Suprapubic skin (tissue), 4 donors: Measurements from ENCODE around the gene ZNF536. TPM values are rescaled to one million over a fixed set of nuclear protein-coding genes. Genes with fewer than 3 reads are reported as not detected.

ENCODE experiments used
- DNase-seq, 2 donors: peaks; one replicate each; pipeline ENCODE4 v3.0.0-alpha.2; 2019; ENCODE audit warnings: low spot score in 2 of 2
- H3K27ac ChIP-seq: fragments of 200-600 bp; sonication (generic); one replicate; pipeline ENCODE4 v1.5.1; 2019
- H3K27me3 ChIP-seq: fragments of 200-600 bp; sonication (generic); one replicate; pipeline ENCODE4 v1.5.1; 2019
- H3K36me3 ChIP-seq: fragments of 200-600 bp; sonication (generic); one replicate; pipeline ENCODE4 v1.5.1; 2019
- H3K4me1 ChIP-seq: fragments of 200-600 bp; sonication (generic); one replicate; pipeline ENCODE4 v1.5.1; 2019
- H3K4me3 ChIP-seq: fragments of 200-600 bp; sonication (generic); one replicate; pipeline ENCODE4 v1.5.1; 2019; ENCODE audit warnings: mild to moderate bottlenecking
- H3K9me3 ChIP-seq: fragments of 200-600 bp; sonication (generic); one replicate; pipeline ENCODE4 v1.5.1; 2019
- EP300 ChIP-seq: sonication (generic); formaldehyde crosslinking; IDR thresholded peaks from one replicate; pipeline ENCODE4 v1.6.1; 2017; ENCODE audit warnings: antibody characterized with exemption
- POLR2A ChIP-seq, 2 donors: fragments of 450-650 bp; IDR thresholded peaks; one replicate each; pipeline ENCODE4 v1.6.1; 2017; ENCODE audit warnings: antibody characterized with exemption in 2 of 2, mild to moderate bottlenecking in 2 of 2, moderate library complexity in 2 of 2
- POLR2AphosphoS5 ChIP-seq, 3 donors: sonication (generic); formaldehyde crosslinking; IDR thresholded peaks; one replicate each; pipeline ENCODE4 v1.6.1; 2017; ENCODE audit warnings: antibody characterized with exemption in 3 of 3
- WGBS: methylation state at CpG from one replicate; pipeline ENCODE4 v1.1.5; 2018; 5-methylcytosine and 5-hydroxymethylcytosine counted together
- total RNA-seq, 4 donors: library from RNA; depleted of rRNA; stranded (reverse); fragments of >200 nt; gene quantifications; one replicate each; pipeline ENCODE4 v1.1.0, GENCODE V29; 2016
- TF ChIP-seq, protein P1 (sequence below), 2 donors: fragments of 200-600 bp in 1 of 2; fragments of 450-650 bp in 1 of 2; sonication (generic) in 1 of 2; IDR thresholded peaks; one replicate each; pipeline ENCODE4 v1.5.1; 2016 to 2019; ENCODE audit warnings: antibody characterized with exemption in 2 of 2, mild to moderate bottlenecking in 1 of 2, moderate library complexity in 1 of 2

ZNF536 gene
- total RNA-seq, 4 donors from 2014 or later, result 0.10 to 1.5 (median 0.51) TPM

DNA sequence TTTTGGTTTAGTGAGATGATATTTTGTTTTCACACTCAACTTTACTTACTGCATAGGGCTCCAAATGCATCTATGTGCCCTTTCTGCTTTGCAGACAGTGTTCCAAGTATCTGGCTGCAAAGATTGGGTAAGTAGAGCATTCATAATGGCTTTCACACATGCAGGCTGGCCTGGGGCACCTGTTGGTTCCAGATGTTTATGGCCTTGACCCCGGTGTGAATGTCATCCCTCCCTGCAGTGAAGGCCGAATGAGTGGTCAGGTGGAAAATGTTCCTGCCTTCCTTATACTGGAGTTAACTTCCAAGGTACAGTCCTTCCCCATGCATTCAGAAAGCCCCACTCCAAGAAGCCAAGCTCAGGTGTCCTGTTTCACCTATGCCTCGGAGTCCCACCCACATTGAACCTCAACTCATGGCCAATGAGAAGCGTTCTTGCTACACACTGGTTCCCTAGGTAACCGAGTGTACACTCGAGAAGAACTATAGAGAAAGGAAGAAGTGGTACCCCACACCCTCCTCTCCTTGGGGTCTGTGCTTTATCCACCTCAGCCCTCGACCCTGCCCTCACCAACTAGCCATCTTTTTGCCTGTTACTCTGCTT is 23.0 kb upstream of the ZNF536 start:
- 57% methylated on average over 7 of the region's 7 CpGs for WGBS
- DNase-seq, result no peak

DNA sequence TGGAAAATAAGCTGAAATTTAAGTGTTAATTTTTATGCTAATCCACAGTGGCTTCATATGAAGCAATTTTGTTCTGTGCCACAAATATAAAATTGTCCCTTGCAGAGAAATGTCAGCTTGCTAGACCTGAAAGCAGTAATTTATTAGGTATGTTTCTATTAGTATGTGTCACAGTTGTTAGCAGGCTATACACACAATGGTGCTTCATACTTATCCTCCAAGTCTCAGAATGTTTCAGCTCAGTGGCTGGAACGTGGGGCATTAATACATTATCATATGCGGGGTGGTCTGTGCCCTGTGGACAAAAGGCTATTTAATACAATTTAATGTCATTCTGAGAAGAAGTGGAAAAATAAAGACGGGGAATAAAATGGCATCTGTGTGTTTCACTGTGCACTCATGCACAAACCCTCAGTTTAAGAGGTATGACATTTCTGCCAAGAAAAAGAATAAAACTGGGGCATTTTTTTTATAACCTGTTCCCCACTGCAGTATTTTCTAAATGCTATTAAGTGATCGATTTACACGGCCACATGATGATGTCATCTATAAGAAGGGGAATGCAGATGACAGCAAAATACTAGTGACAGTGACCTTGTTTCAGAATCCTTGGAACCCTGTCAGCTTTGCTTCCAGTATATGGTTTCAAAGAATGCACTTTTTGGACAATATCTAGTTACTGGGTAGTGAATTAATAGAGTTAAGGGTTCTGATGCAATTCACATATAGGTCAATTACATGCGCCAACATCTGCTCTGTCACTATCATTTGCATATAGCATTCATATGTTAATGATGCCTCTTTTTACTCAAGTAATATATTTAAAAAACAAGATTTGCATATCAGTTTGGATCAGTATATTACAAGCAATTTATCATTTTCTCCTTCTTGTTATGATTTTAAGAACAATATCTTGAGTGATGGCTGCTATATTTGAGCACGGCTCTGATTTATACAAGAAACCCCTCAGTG is 21.2 kb upstream of the ZNF536 start:
- Histone ChIP-seq H3K27me3 (peaks cover 7% of the 10 kb centered on the region), H3K4me3 (no peak overlapping the region), H3K4me1 (no peaks in the 10 kb centered on the region), H3K27ac (no peak overlapping the region), H3K36me3 (no peaks in the 10 kb centered on the region), H3K9me3 (no peaks in the 10 kb centered on the region)
- no peak for DNase-seq
- TF ChIP-seq POLR2A (IDR thresholded peaks at IDR 0.05), result no peak
- TF ChIP-seq, protein P1, sequence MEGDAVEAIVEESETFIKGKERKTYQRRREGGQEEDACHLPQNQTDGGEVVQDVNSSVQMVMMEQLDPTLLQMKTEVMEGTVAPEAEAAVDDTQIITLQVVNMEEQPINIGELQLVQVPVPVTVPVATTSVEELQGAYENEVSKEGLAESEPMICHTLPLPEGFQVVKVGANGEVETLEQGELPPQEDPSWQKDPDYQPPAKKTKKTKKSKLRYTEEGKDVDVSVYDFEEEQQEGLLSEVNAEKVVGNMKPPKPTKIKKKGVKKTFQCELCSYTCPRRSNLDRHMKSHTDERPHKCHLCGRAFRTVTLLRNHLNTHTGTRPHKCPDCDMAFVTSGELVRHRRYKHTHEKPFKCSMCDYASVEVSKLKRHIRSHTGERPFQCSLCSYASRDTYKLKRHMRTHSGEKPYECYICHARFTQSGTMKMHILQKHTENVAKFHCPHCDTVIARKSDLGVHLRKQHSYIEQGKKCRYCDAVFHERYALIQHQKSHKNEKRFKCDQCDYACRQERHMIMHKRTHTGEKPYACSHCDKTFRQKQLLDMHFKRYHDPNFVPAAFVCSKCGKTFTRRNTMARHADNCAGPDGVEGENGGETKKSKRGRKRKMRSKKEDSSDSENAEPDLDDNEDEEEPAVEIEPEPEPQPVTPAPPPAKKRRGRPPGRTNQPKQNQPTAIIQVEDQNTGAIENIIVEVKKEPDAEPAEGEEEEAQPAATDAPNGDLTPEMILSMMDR (IDR thresholded peaks at IDR 0.05), result no peak
- TF ChIP-seq EP300, result no peak
- no peak for TF ChIP-seq POLR2AphosphoS5 (IDR thresholded peaks at IDR 0.05)
- 73% methylated on average over 7 of the region's 7 CpGs for whole genome bisulfite sequencing

More for the DNA sequence above, 23.0 kb upstream of the ZNF536 start:
- TF ChIP-seq, protein P1 (IDR thresholded peaks at IDR 0.05), result no peak
- no peak for TF ChIP-seq EP300
- TF ChIP-seq POLR2AphosphoS5 (IDR thresholded peaks at IDR 0.05), result no peak
- TF ChIP-seq POLR2A (IDR thresholded peaks at IDR 0.05), result no peak
- no peak overlapping the region for H3K27ac ChIP-seq
- H3K27me3 ChIP-seq, result peaks cover 7% of the 10 kb centered on the region
- H3K36me3 ChIP-seq, result no peaks in the 10 kb centered on the region
- no peak overlapping the region for H3K4me3 ChIP-seq
- no peaks in the 10 kb centered on the region for H3K9me3 ChIP-seq
- H3K4me1 ChIP-seq, result no peaks in the 10 kb centered on the region

DNA sequence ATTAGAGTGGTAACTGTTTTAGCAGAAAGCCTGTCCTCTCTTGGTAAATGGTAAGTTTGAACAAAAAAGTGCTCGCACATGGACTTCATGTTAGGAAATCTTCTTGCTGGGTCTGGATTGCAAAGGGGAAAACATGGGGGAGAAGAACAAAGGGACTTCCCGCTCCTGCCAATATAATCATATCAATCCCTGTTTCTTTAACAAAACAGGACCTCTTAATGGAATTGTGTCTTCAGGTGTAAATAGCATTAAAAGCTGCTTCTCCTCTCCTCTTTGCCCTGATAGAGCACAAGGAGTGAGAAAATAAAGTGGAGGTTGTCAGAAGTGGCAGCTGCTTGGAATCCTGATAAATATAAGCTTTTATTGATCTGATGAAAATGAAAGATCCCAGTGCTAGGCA is 20.4 kb upstream of the ZNF536 start:
- DNase-seq, result no peak
- WGBS, result 83% methylated on average over 2 of the region's 2 CpGs
- Histone ChIP-seq H3K4me1 (no peaks in the 10 kb centered on the region), H3K4me3 (no peak overlapping the region), H3K36me3 (no peaks in the 10 kb centered on the region), H3K27ac (no peak overlapping the region), H3K9me3 (no peaks in the 10 kb centered on the region), H3K27me3 (peaks cover 7% of the 10 kb centered on the region)
- no peak for TF ChIP-seq POLR2AphosphoS5 (IDR thresholded peaks at IDR 0.05)
- TF ChIP-seq EP300, result no peak
- no peak for TF ChIP-seq POLR2A (IDR thresholded peaks at IDR 0.05)
- TF ChIP-seq, protein P1 (IDR thresholded peaks at IDR 0.05), result no peak

- H3K27me3 ChIP-seq, result peaks cover 7% of the 10 kb centered on the region
- no peaks in the 10 kb centered on the region for H3K9me3 ChIP-seq
- H3K36me3 ChIP-seq, result no peaks in the 10 kb centered on the region
- WGBS, result 88% methylated on average over 13 of the region's 13 CpGs
- no peak overlapping the region for H3K27ac ChIP-seq
- TF ChIP-seq POLR2A (IDR thresholded peaks at IDR 0.05) (no peak), POLR2AphosphoS5 (IDR thresholded peaks at IDR 0.05) (no peak), EP300 (no peak)
- TF ChIP-seq, protein P1 (IDR thresholded peaks at IDR 0.05), result no peak
- DNase-seq, result no peak
- no peak overlapping the region for H3K4me3 ChIP-seq
- no peaks in the 10 kb centered on the region for H3K4me1 ChIP-seq
These were observed 18.7 kb upstream of the ZNF536 start for GRCh38 chr19:30353394-30353945.

DNA sequence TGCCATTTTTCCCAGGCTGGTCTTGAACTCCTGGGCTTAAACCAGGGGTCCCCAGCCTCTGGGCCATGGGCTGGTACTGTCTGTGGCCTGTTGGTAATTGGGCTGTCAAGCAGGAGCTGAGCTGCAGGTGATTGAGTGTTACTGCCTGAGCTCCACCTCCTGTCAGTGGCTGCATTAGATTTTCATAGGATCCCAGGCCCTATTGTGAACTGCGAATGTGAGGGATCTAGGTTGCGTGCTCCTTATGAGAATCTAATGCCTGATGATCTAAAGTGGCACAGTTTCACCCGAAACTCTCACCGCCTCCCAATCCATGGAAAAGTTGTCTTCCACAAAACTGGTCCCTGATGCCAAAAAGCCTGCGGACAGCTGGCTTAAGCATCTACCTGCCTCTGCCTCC is 16.6 kb upstream of the ZNF536 start:
- Histone ChIP-seq H3K4me1 (peaks cover 3% of the 10 kb centered on the region), H3K27ac (no peak overlapping the region), H3K36me3 (no peaks in the 10 kb centered on the region), H3K9me3 (no peaks in the 10 kb centered on the region), H3K27me3 (peaks cover 3% of the 10 kb centered on the region), H3K4me3 (no peak overlapping the region)
- DNase-seq, result no peak
- 93% methylated on average over 5 of the region's 5 CpGs for WGBS
- TF ChIP-seq POLR2AphosphoS5 (IDR thresholded peaks at IDR 0.05) (no peak), EP300 (no peak), POLR2A (IDR thresholded peaks at IDR 0.05) (no peak)
- TF ChIP-seq, protein P1 (IDR thresholded peaks at IDR 0.05), result no peak
